Mesendoderm (in vitro differentiated cells): Measurements from ENCODE around the gene CYP11A1. TPM values are rescaled to one million over a fixed set of nuclear protein-coding genes. Genes with fewer than 3 reads are reported as not detected.

Experiments used
- DNase-seq: peaks from one replicate; pipeline ENCODE4 v3.0.0; 2013
- H2AK5ac ChIP-seq: 2 replicates; pipeline ENCODE4 v1.6.1; 2013; ENCODE audit warnings: low read length, inconsistent platforms
- H2BK120ac ChIP-seq: 2 replicates; pipeline ENCODE4 v1.6.1; 2013; ENCODE audit warnings: low read depth, mild to moderate bottlenecking, low read length, moderate library complexity, mixed read lengths
- H2BK15ac ChIP-seq: replicated peaks from 2 replicates; pipeline ENCODE4 v1.6.1; 2013; ENCODE audit warnings: low read depth, mild to moderate bottlenecking, moderate library complexity
- H2BK5ac ChIP-seq: 2 replicates; pipeline ENCODE4 v1.6.1; 2013; ENCODE audit warnings: low read length, inconsistent platforms
- H3K18ac ChIP-seq: 2 replicates; pipeline ENCODE4 v1.6.1; 2013; ENCODE audit warnings: mild to moderate bottlenecking, low read length, mixed read lengths
- H3K23ac ChIP-seq: one replicate; pipeline ENCODE4 v1.6.1; 2013; ENCODE audit warnings: low read length
- H3K27ac ChIP-seq: 2 replicates; pipeline ENCODE4 v1.5.1; 2013; ENCODE audit warnings: low read depth, mild to moderate bottlenecking, inconsistent platforms, low read length, moderate library complexity
- H3K27me3 ChIP-seq: 2 replicates; pipeline ENCODE4 v1.6.1; 2013; ENCODE audit warnings: low read length, control low read depth, mild to moderate bottlenecking, inconsistent platforms; ENCODE audit not compliant: insufficient read depth, poor library complexity
- H3K36me3 ChIP-seq: 2 replicates; pipeline ENCODE4 v1.6.1; 2013; ENCODE audit warnings: low read length, inconsistent platforms; ENCODE audit not compliant: control insufficient read depth, insufficient read depth
- H3K4ac ChIP-seq: one replicate; pipeline ENCODE4 v1.6.1; 2013; ENCODE audit warnings: low read depth, mild to moderate bottlenecking, low read length, moderate library complexity
- H3K4me1 ChIP-seq: 2 replicates; pipeline ENCODE4 v1.6.1; 2013; ENCODE audit warnings: low read depth, low read length, inconsistent platforms; ENCODE audit not compliant: control insufficient read depth
- H3K4me2 ChIP-seq: 2 replicates; pipeline ENCODE4 v1.6.1; 2013; ENCODE audit warnings: low read length
- H3K4me3 ChIP-seq: 2 replicates; pipeline ENCODE4 v1.5.1; 2013; ENCODE audit warnings: mild to moderate bottlenecking, low read length
- H3K56ac ChIP-seq: one replicate; pipeline ENCODE4 v1.6.1; 2013; ENCODE audit warnings: low read length
- H3K79me1 ChIP-seq: 2 replicates; pipeline ENCODE4 v1.6.1; 2013; ENCODE audit warnings: low read length, inconsistent platforms
- H3K79me2 ChIP-seq: 2 replicates; pipeline ENCODE4 v1.6.1; 2013; ENCODE audit warnings: mild to moderate bottlenecking, low read length; ENCODE audit not compliant: control insufficient read depth, insufficient read depth
- H3K9ac ChIP-seq: 2 replicates; pipeline ENCODE4 v1.6.1; 2013; ENCODE audit warnings: low read length, inconsistent platforms
- H4K5ac ChIP-seq: one replicate; pipeline ENCODE4 v1.6.1; 2013; ENCODE audit warnings: low read length
- H4K8ac ChIP-seq: one replicate; pipeline ENCODE4 v1.6.1; 2013; ENCODE audit warnings: low read depth, mild to moderate bottlenecking, control low read depth, low read length, moderate library complexity
- WGBS: extraction: QIAGEN DNeasy Blood & Tissue Kit; methylation state at CpG from one replicate; pipeline ENCODE4 v1.1.7; 2013; ENCODE audit warnings: low lambda C conversion rate, missing lambda C conversion rate; ENCODE audit not compliant: insufficient coverage; ENCODE audit errors: extremely low coverage; 5-methylcytosine and 5-hydroxymethylcytosine counted together
- polyA plus RNA-seq, 2 experiments: library from polyadenylated mRNA; stranded (reverse); fragments of 200-250 nt; gene quantifications; one replicate each; pipeline ENCODE4 v1.2.3, GENCODE V29; 2013

The CYP11A1 gene
- 2.5 TPM for polyA plus RNA-seq (2013, experiment 1 of 2)
- polyA plus RNA-seq (2013, experiment 2 of 2), result 2.9 TPM

DNA sequence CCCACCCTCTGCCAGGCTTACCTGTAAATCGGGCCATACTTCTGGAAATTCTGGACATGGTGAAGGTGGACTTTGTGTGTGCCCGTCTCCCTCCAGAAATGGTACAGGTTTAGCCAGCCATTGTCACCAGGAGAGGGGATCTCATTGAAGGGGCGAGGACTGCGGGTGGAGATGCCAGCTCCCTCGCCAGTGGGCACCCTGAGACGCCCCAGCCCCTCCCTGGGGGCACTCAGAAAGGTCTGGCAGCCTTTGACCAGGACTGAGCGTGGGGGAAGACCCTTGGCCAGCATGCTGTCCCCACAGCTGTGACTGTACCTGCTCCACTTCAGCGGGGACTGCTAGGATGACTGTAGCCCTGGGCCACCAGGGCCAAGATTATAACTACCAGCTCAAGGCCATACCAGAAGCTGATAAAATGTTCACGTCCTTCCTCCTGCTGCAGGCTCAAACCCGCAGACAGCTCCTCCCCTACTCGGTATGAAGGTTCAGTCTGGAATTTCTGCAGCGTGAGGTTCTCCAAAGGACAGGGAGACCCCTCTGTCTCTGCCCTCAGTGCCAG, at the start of gene CYP11A1:
CYP11A1 (minus strand) TSS at position 351 of the 559 bp plus-strand sequence; CDS start at position 290, 61 bp downstream.
- Histone ChIP-seq H2BK5ac (no peak within 1 kb of the TSS), H2BK15ac (no peak within 1 kb of the TSS), H3K4me2 (no peak within 1 kb of the TSS), H3K18ac (no peak within 1 kb of the TSS), H2BK120ac (no peak within 1 kb of the TSS), H3K79me1 (no peaks in the 10 kb centered on the region), H3K23ac (no peak within 1 kb of the TSS), H4K5ac (no peak within 1 kb of the TSS), H3K4me3 (no peak within 1 kb of the TSS), H3K27ac (no peak within 1 kb of the TSS), H2AK5ac (peak within 1 kb of the TSS; percentile 44), H3K27me3 (no peaks in the 10 kb centered on the region), H3K36me3 (no peaks in the 10 kb centered on the region), H3K56ac (peak within 1 kb of the TSS; percentile 65), H3K4ac (no peak within 1 kb of the TSS), H4K8ac (no peak within 1 kb of the TSS), H3K4me1 (peaks cover 10% of the 10 kb centered on the region), H3K79me2 (no peaks in the 10 kb centered on the region), H3K9ac (peak within 1 kb of the TSS; percentile 35)
- no CpG with 5 or more reads among the region's 12 CpGs for WGBS
- DNase-seq, result no peak

- Histone ChIP-seq H3K23ac (no peak overlapping the region), H3K9ac (no peak overlapping the region), H4K8ac (no peak overlapping the region), H3K27ac (no peak overlapping the region), H3K36me3 (no peaks in the 10 kb centered on the region), H2BK5ac (no peak overlapping the region), H2AK5ac (no peak overlapping the region), H3K27me3 (no peaks in the 10 kb centered on the region), H3K4me2 (no peak overlapping the region), H3K4me1 (peaks cover 3% of the 10 kb centered on the region), H2BK120ac (no peak overlapping the region), H3K79me1 (peaks cover 10% of the 10 kb centered on the region), H4K5ac (no peak overlapping the region), H3K18ac (no peak overlapping the region), H3K4me3 (no peak overlapping the region), H3K79me2 (peaks cover 3% of the 10 kb centered on the region), H3K56ac (no peak overlapping the region), H3K4ac (no peak overlapping the region), H2BK15ac (no peak overlapping the region)
- DNase-seq, result no peak
- WGBS, result no CpG with 5 or more reads among the region's 13 CpGs
Observed at GRCh38 chr15:74417225-74417624, 49.8 kb upstream of the CYP11A1 start.

- H4K8ac ChIP-seq, result no peak overlapping the region
- no peak overlapping the region for H3K27ac ChIP-seq
- H2BK15ac ChIP-seq, result no peak overlapping the region
- no peak overlapping the region for H3K4me2 ChIP-seq
- no CpG with 5 or more reads among the region's 19 CpGs for WGBS
- no peak overlapping the region for H2AK5ac ChIP-seq
- no peak for DNase-seq
- no peak overlapping the region for H4K5ac ChIP-seq
- no peak overlapping the region for H3K4me3 ChIP-seq
- H3K27me3 ChIP-seq, result no peaks in the 10 kb centered on the region
- H3K4ac ChIP-seq, result no peak overlapping the region
- no peaks in the 10 kb centered on the region for H3K4me1 ChIP-seq
- no peak overlapping the region for H3K23ac ChIP-seq
- no peak overlapping the region for H3K56ac ChIP-seq
- H3K79me1 ChIP-seq, result peaks cover 4% of the 10 kb centered on the region
- H3K9ac ChIP-seq, result no peak overlapping the region
- H2BK5ac ChIP-seq, result no peak overlapping the region
- no peak overlapping the region for H3K18ac ChIP-seq
- peaks cover 2% of the 10 kb centered on the region for H3K36me3 ChIP-seq
- no peak overlapping the region for H2BK120ac ChIP-seq
- H3K79me2 ChIP-seq, result peaks cover 3% of the 10 kb centered on the region
Observed at GRCh38 chr15:74415966-74416916, 48.8 kb upstream of the CYP11A1 start.

DNA sequence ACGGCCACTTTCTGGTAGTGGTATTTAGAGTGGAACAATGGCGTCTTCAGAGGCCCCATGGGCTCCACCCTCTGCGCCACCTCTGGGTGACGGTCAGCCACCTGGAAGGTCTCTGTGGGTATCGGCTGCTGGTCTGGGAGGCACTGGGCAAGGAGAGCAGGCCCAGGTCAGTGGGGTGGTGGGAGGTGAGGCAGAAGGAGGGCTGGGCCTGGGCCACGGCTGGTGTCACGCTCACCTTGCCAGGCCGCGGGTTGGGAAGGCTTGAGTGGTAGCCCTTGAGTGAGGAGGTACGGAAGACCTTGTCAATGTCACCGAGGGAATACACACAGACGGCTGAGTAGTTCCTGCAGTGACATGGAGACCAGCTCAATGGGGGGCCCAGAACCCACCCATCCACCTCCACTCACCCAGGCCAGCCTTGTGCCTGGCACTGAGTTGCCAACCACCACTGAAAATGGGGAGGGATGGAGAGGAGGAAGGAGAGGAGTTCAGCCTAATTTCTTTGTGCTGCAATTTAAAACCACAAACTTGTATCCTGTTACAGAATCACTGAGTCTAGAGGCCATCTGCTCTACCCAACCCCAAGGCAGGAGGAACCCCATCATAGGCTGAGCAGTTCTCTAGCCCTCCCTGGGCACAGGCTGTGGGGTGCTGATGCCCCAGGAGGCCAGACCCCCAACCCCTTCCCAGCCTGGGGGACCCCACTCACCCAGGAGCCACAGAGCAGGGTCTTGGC, 47.3 kb upstream of the CYP11A1 start:
- no peak overlapping the region for H3K18ac ChIP-seq
- WGBS, result no CpG with 5 or more reads among the region's 12 CpGs

GRCh38 chr15:74414081-74414580, 46.7 kb upstream of the CYP11A1 start:
- no peak overlapping the region for H2AK5ac ChIP-seq
- H3K79me1 ChIP-seq, result no peaks in the 10 kb centered on the region
- H3K4me3 ChIP-seq, result no peak overlapping the region
- H2BK120ac ChIP-seq, result no peak overlapping the region
- H4K8ac ChIP-seq, result no peak overlapping the region
- H3K27me3 ChIP-seq, result no peaks in the 10 kb centered on the region
- no peak overlapping the region for H3K4ac ChIP-seq
- no peak overlapping the region for H3K27ac ChIP-seq
- H3K18ac ChIP-seq, result no peak overlapping the region
- DNase-seq, result no peak
- no peaks in the 10 kb centered on the region for H3K79me2 ChIP-seq
- H3K23ac ChIP-seq, result no peak overlapping the region
- H3K4me1 ChIP-seq, result no peaks in the 10 kb centered on the region
- no peak overlapping the region for H3K9ac ChIP-seq
- no peak overlapping the region for H4K5ac ChIP-seq
- H3K4me2 ChIP-seq, result no peak overlapping the region
- no CpG with 5 or more reads among the region's 5 CpGs for WGBS
- H3K56ac ChIP-seq, result no peak overlapping the region
- no peak overlapping the region for H2BK5ac ChIP-seq
- H3K36me3 ChIP-seq, result peaks cover 3% of the 10 kb centered on the region
- no peak overlapping the region for H2BK15ac ChIP-seq

More for the DNA sequence above, 47.3 kb upstream of the CYP11A1 start:
- no peaks in the 10 kb centered on the region for H3K27me3 ChIP-seq
- no peak overlapping the region for H2AK5ac ChIP-seq
- no peak overlapping the region for H3K4me2 ChIP-seq
- H2BK120ac ChIP-seq, result no peak overlapping the region
- no peak overlapping the region for H3K9ac ChIP-seq
- no peak overlapping the region for H4K8ac ChIP-seq
- H3K79me1 ChIP-seq, result peaks cover 2% of the 10 kb centered on the region
- no peak overlapping the region for H2BK5ac ChIP-seq
- no peak overlapping the region for H3K4ac ChIP-seq
- no peak overlapping the region for H3K4me3 ChIP-seq
- no peak overlapping the region for H2BK15ac ChIP-seq
- no peaks in the 10 kb centered on the region for H3K4me1 ChIP-seq
- no peak overlapping the region for H4K5ac ChIP-seq
- no peak for DNase-seq
- H3K27ac ChIP-seq, result no peak overlapping the region
- H3K36me3 ChIP-seq, result peaks cover 3% of the 10 kb centered on the region
- H3K56ac ChIP-seq, result no peak overlapping the region
- H3K79me2 ChIP-seq, result peaks cover 3% of the 10 kb centered on the region
- H3K23ac ChIP-seq, result no peak overlapping the region
